Fibroblast of peridontal ligament (primary cell): Measurements from ENCODE around the gene GLMP.
A peak's percentile ranks its signal among the peaks of the same experiment; 100 is the strongest.

Experiments
- DNase-seq: peaks from one replicate; pipeline ENCODE4 v3.0.0-alpha.2; 2010; ENCODE audit errors: extremely low read depth

GLMP gene

DNA sequence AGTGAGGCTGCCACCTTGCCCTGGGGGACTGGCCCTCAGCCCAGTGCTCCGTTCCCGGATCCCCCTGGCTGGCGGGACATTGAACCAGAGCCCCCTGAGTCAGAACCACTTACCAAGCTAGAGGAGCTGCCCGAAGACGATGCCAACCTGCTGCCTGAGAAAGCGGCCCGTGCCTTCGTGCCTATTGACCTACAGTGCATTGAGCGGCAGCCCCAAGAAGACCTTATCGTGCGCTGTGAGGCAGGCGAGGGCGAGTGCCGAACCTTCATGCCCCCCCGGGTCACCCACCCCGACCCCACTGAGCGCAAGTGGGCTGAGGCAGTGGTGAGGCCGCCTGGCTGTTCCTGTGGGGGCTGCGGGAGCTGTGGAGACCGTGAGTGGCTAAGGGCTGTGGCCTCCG is 10.0 kb downstream of the GLMP start:
- no peak for DNase-seq

DNA sequence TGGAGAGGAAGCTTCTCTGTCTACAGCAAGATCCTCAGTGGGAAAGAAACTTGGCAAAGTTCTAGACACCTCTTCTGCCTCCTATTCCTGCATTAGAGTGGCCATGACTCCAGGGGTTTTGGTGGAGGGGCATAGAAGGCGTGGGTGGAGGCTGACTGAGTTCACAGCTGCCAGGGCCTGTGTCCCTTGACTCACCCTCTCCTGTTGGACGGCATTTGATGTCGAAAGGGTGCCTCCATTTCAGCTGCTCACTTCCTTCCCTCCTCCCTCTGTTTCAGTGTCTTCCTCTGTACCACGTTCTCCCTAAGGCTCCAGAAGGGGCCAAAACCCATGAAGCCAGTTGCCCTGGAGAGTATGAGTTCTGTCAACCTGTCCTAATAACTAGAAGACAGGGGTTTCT is 10.7 kb downstream of the GLMP start:
- no peak for DNase-seq

DNA sequence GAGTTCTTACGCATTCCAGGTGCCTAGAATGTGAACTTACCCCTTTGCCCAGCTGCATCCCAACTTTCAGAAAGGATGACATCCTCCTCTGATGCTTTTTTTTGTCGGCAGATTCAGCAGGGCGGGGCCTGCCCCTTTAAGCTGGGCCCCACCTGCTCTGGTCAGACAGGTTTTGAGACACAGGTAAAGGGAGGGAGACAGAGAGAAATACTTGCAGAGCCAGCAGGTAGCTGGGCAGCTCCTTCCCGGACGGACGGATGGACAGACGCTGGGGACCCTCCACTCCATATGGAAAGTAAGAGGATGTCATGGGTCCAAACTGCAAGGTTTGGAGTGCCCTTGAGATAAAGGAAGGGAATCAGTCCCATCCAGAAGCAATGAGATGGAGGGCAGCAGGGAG is 11.4 kb downstream of the GLMP start, which contains the start of gene TMEM79:
Gene TMEM79, plus strand, starts transcription at position 214 of the 400 bp plus-strand sequence. CDS start 902 bp downstream, outside the sequence.
- no peak for DNase-seq

DNA sequence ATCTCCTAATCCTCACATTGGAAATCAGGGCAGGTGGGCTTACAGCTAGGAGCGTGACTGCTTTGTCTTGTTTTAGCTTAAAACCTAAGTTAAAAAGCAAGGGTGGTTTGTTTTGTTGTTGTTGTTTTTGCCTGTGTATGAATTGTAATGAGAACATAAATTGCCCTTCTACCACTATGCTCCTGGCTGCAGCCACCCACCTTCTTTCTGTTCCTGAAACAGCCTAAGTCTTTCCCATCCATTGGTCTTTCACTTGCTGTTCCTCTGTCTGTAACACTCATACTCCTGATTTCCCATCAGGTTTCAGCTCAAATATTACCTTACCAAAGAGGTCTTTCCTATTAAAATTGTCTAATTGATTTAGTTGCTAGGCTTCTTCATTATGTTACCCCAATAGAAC is 12.0 kb downstream of the GLMP start:
- DNase-seq: no peak

DNA sequence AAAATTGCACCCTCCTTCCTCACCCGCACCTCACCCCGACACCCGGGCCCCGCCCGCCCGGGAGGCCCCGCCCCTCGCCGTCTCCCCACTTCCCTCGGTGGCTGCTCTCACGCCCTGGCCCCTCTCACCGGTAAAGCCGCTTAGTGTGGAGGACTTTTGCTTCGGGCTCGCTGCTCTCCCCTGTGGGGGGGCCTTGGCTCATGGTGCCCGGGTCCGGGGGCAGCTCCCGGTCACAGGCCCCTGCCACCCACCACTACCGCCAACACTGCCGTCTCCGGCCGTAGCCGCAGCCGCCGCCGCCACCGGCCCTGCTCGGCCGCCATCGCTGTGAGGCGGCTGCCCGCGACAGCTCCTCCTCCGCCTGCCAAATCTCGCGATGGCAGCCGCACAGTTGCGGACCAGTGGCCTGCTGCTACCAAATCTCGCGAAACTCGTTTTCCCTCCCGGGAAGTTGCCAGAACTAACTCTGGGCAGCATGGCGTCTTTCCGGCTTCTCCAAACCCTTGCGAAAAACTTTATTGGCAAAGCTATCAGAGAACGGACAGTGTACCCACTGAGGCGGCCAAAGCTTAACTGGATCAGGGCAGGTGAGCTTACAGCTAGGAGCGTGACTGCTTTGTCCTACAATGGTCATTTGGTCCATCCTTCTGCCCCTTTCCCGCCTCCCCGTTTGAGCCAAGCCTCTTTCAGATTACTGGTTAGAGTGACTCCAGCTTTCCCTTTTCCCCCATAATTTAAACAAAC is 12.8 kb downstream of the GLMP start, which contains the start of gene SMG5:
Gene SMG5, minus strand, starts transcription at position 347 of the 744 bp plus-strand sequence. Its CDS starts 145 bp downstream, at position 202.
- peak; percentile 99 for DNase-seq

DNA sequence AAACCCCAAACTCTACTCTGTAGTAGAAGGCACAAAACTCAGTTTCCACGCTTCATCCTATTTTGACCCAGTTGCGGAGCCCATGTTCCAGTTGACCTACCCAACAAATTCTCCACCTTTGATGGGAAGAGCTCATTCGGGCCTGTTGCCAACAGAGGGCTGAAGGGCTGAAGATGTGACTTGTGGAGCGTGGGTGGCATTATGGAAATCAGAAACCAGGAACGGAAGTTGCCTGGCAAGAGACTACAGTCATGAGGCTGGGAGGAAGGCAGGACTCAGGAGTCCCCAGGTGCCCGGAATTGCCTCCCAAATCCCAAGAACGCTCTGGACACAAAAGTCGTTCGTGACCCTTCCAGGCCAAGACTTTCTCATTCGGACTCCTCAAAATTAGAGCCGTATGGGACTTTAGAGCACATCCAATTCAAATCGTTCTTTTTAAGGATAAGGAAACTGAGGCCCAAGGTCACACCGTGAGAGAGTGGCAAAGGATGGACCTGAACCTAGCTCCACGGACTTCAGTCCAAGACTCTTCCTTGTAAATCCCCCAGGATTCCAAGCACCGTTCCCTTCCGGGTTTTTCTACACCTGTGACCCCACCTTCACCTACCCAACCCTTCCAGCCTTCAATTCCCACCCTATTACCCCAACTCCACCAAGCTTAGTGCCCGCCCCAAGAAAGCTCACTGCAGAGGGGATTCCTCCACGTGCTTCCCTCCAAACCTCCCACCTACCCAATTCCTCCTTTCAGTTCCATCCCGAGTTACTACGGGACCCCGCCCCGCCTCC is 13.6 kb downstream of the GLMP start:
- DNase-seq: peak; percentile 12

DNA sequence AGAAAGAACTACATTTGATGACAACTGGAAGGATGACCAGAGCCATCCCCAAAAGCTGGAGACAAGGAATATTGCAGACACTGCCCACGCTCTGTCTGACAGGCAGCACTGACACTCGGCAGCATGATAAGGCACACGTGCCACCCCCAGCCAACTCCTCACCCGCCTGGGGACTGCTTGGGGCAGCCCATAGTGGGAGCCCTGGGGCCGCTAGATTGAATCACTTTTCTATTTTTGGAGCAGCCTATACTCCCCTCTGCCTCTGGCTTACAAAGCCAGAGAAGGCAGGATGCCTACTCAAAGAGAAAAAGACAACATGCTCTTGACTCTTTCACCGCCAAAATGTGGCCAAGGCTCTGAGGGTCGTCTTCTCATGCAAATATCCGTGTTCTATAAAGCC is 14.2 kb downstream of the GLMP start:
- DNase-seq: peak; percentile 47

DNA sequence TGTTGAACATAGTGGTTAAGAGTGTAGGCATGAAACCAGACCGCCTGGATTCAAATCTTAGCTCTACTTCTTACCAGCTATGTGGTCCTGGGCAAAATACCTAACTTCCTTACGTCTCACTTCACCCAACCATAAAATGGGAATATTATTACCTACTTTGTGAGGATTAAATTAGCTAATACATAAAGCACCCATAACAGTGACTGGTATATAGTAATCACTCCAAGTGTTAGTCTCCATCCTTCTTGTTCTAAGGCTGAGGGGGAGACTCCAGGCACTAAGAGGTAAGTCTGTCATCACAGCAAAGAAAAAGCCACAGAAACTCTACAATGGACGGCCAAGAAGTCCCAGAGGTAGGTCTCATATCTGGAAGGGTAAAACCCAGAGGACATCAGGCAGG is 15.6 kb downstream of the GLMP start:
- no peak for DNase-seq

DNA sequence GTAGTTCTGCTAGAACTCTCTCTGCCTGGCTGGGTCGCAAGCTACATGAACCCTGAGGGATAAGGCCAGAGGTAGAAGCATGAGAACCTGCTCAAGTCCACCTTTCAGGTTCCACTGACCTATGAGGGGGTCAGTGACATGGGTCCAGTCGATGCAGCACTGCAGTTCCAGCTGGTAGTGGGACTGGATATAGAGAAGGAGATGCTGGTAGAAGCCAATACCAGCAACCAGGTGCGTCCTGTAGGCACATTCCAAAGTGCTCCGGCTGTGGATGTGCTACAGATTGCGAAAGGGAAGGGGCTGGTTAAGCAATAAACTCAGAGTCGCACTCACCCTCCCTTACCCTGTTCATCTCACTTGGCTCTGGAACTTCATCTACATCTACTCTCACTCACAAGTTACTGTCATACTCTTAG is 18.5 kb downstream of the GLMP start:
- DNase-seq: peak; percentile 17

DNA sequence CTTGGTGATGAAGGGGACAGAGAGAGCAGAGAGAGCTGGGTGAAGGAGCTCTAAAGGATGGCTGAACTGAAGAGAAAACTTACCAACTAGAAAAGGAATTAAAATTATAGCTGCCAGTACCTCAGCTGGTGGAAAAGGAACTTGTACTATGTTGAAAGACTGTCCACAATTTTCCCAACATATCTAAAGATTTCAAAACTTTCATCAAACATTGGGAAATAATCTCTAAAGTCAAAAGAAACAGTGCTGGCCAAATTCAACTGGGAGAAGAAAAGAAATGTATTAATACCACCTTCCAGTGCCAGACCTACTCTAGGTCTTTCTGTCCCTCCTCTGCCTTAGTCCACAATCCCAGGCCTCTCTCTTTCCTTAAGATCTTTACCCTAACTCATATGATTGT is 18.9 kb downstream of the GLMP start:
- peak; percentile 85 for DNase-seq

DNA sequence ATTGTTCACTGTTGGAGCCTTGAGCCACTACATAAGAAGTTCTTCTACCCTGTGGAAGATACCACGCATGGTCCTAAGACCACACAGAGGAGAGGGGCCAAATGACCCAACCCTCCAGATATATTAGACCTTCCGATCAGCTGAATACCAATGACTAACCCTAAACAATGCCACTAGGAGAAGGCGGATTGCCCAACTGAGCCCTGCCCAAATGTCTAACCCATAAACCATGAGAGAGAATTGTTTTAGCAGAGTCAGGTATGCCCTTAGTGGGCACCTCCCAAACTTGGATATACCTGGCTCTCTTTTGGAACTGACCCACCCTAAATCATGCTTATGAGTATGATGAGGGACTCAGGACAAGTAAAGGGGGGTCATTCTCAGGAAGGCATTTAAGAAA is 25.2 kb downstream of the GLMP start:
- no peak for DNase-seq

DNA sequence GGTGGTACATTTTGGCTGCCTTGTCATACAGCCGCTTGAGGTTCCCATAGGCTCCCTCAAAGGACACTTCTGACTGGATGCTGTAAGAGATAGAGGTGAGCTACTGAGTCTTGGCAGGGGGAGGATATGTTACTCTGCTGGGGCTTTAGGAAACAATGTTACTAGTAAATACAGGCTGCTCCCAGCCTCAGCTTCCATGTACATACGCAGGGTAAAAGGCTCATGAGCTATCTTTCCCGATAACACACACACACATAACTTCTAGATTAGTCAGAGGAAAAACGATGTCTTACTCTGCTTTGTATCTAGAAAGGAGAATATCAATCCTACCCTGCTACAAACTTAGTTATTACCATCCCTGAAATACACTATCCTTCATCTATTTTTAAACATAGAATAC is 27.1 kb downstream of the GLMP start:
- no peak for DNase-seq

DNA sequence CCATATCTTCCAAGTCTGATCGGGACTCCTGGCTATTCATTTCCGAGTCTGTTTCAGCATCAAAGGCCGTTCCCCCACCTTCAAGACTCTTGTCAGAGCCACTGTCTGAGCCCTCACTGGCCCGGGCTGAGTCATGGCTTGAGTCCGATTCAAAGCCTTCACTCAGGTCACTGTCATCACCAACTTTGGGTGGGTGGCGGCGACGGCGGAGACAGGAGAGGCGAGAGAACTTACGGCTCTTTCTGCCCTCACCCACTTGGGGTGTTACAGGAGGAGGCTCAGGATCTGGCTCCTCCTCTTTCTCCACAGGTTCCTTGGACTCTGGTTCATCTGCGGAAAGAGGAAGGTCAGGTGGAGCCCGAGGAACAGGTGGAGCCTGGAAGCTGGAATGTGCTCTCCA is 29.4 kb downstream of the GLMP start:
- DNase-seq: no peak

DNA sequence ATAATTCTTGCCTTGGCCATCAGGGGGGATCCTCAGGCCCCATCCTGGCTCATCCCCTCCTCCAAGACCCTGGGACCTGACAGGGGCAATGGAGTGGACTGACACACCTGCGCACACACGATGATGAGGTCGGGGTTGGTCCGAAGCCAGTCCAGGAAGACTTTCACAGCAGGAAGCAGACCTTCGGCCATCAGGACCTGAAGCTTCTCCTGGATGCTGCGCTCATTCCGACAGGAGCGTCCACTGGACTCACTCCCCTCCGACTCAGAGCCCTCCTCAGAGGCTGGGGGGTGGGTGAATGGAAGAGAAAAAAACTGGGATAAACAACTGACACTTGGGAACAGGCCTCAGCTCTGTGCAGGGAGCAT is 32.2 kb downstream of the GLMP start:
- DNase-seq: no peak

DNA sequence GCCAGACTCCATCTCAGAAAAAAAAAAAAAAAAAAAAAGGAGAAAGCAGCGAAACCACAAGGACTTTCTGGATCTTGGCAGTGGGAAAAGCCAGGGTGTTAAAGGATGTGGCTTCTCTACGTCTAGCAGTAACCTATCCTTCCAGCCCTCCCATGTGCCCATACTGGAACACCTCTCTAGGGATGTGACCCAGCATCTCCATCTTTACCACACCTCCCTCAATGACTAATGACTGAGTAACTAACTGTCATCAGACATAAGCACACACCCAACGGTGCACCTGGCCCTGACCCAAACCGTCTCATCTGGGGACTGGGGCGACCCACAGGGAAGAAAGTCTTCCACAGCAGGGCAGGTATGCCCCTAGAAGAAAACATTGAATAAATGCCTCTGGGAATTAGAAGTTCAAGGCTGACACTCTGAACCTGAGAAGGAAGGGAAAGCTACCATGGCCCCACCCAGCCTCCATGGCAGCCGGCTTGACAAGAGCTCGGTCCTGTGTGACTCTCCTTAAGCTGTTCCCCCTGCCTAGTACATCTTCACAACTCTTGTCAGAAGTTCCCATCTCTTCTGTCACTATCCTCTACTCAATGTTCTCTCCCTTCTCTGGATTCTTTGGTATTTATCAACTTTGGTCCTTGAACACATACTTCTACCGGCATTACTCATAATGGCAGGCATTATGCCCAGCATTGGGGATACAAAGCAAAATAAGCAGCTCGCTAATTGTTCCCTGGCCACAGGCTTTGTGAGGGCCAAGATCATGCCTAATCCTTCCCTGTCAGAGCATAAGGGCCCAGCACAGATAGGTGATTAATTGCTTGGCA is 32.8 kb downstream of the GLMP start:
- peak; percentile 88 for DNase-seq

DNA sequence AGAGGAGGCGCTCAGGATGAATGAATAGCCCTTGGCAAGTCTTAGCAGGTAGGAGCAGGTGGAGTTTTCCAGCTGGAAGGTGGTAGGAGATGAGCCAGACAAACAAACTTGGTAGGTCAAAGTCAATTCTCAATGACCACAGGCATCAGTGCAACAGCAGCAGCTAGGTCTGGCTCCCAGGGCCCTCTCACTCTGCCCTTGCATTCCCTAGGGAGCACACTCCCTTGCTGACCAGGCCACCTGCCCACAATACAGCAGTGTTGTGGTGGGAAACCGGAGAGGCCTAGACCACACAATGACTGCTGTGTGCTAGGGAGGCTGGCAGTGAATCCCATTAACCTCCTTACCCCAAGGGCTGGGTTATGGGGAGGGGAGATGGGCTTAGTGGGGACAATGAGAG is 34.6 kb downstream of the GLMP start:
- DNase-seq: no peak

DNA sequence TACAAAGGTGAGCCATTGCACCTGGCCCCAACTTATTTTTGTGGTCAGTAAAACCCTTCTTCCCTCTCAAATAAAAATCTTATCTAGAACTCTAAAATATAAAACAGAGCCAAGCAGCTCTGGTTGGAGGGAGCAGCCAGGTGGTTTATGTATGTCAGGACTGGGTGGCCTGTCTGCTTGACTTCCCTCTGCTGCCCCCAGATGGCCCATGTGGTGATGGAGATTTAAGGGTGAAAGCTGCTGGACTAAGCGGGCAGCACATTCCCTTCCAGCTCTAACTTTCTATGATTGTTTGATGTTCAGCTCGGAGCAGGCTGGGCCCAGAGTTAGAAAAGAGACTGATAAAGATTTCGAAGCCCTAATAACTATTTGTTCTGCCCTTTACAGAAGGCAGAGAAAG is 35.7 kb downstream of the GLMP start:
- no peak for DNase-seq

DNA sequence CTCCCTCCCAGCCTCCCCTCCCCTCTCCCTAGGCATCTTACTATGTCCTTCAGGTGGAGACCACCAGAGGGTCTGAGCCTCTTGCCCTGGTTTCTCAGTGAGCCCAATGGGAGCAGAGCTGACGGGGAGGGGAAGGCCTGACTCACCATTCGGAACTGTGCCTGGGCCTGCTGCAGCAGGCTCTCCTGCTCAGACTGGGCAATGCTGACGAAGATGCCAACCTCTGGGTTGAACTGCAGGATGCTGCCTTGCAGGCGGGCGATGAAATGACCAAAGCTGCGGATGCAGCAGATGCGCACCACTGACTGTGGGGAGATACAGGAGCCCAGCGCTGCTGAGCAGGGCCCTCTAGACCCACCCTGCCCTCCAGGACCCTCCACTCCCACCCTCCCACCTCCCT is 36.6 kb downstream of the GLMP start:
- DNase-seq: no peak

DNA sequence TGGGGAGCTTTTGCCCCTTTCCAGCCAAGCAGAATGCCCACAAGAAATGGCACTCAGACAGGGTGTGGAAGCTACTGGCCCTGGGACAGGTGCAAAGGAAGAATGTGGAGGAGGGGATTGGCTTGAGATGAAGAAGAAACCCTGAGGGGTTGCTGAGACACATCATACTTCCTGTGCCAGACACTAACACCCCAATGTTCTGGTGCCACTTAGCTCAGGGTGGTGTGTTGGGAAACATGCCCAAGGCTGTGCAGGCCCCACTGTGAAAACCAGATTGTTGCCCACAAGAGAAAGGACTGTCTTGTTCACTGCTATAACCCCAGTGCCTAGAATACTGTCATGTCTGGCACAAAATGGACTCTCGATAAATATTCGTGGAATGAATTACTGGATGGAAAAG is 37.8 kb downstream of the GLMP start:
- no peak for DNase-seq

DNA sequence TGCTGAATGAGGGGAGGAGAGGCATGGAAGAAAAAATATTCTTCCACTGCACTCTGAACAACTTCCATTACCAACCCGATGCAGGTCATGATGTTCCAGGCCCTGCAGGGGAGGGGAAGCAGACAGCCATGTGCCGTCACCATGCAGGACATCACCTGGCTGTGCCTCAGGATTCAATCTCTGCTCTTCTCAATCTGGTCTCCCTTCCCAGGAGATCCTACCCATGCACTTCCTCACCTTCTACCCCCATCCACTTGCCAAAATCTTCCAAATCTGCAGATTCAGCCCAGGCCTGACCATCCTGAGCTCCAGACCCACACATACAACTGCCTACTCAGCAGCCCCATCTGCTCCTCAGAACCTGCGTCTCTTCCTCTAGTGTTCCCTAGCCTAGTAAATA is 41.8 kb downstream of the GLMP start:
- DNase-seq: no peak

DNA sequence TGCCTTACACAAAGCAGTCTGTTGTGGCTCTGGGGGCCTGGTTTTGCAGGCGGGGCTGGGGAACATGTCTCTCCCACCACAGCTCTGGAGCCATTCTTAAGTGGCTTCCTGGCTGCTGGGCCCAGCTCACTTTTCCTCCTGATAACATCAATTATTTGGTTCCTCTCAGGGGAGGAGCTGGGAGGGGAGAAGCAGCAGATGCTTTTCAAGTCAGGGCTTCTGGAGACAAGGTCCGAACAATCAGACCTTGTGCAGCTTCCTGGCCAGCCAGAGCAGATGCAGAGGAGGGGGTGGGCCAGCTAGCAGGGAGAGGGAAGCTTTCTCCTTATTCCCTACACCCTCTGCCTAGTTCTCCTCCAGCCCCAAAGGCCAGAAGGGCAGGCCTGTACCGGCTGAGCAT is 44.0 kb downstream of the GLMP start:
- DNase-seq: no peak

DNA sequence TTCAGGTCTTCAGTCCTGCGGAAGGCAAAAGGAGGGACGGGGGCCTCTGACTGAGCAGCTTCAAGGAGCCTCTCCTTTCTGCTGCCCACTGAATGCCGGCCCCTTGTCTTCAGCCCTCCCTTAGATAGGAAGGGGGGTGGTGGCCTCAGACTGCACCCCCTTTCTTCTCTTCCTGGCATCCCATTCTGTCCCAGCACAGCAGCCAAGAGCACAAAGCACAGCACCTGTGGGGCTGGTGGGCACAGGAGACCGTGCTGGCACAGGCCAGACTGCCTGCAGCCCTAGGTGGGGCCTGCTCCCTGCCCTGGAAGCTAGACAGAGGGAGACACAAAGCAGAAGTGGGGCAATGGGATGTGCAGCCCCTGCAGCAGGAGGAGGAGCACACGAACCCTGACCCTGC is 45.9 kb downstream of the GLMP start:
- no peak for DNase-seq
